Lung (tissue), 12 donors: ENCODE measurements around the gene ALDH18A1. TPM values are rescaled to one million over a fixed set of nuclear protein-coding genes. Genes with fewer than 3 reads are reported as not detected.

Source experiments
- ATAC-seq: fragments of 200-7000 bp; cut with Tn5 transposase; one replicate; pipeline ENCODE4 v1.9.1; 2020; ENCODE audit warnings: moderate number of reproducible peaks; ENCODE audit not compliant: insufficient read depth, low FRiP score
- DNase-seq, 3 donors: peaks; one replicate each; pipeline ENCODE4 v3.0.0-alpha.2; 2013 to 2017
- H3K27ac ChIP-seq, 2 donors: one replicate each; pipeline ENCODE4 v1.5.1; 2013; ENCODE audit warnings: mild to moderate bottlenecking in 2 of 2, moderate library complexity in 2 of 2, control low read depth in 1 of 2, inconsistent platforms in 1 of 2, low read depth in 1 of 2, low read length in 1 of 2
- H3K27me3 ChIP-seq, 3 donors: one replicate each; pipeline ENCODE4 v1.5.1; 2013; ENCODE audit warnings: low read length in 2 of 3; ENCODE audit not compliant: control insufficient read depth in 3 of 3, insufficient read depth in 3 of 3
- H3K36me3 ChIP-seq, 4 donors: one replicate each; pipeline ENCODE4 v1.5.1; 2013; ENCODE audit warnings: low read length in 4 of 4, mild to moderate bottlenecking in 1 of 4, moderate library complexity in 1 of 4; ENCODE audit not compliant: control insufficient read depth in 4 of 4, insufficient read depth in 4 of 4
- H3K4me1 ChIP-seq, 5 donors: one replicate each; pipeline ENCODE4 v1.5.1; 2013; ENCODE audit warnings: low read length in 5 of 5, mild to moderate bottlenecking in 2 of 5, moderate library complexity in 1 of 5; ENCODE audit not compliant: control insufficient read depth in 5 of 5, insufficient read depth in 5 of 5
- H3K4me3 ChIP-seq: one replicate; pipeline ENCODE4 v1.5.1; 2013; ENCODE audit warnings: mild to moderate bottlenecking, control low read depth, moderate library complexity
- H3K9ac ChIP-seq, 2 donors: one replicate each; pipeline ENCODE4 v1.5.1; 2013; ENCODE audit warnings: low read length in 2 of 2, control low read depth in 1 of 2; ENCODE audit not compliant: insufficient read depth in 1 of 2
- H3K9me3 ChIP-seq, 4 donors: one replicate each; pipeline ENCODE4 v1.5.1; 2013; ENCODE audit warnings: low read length in 3 of 4, mild to moderate bottlenecking in 1 of 4, moderate library complexity in 1 of 4; ENCODE audit not compliant: control insufficient read depth in 4 of 4, insufficient read depth in 3 of 4
- WGBS, 2 donors: extraction: QIAGEN DNeasy Blood & Tissue Kit; methylation state at CpG; one replicate each; pipeline ENCODE4 v1.1.7; 2013; 5-methylcytosine and 5-hydroxymethylcytosine counted together
- polyA plus RNA-seq, 2 donors: library from polyadenylated mRNA; stranded (reverse); fragments of 200-250 nt; gene quantifications; one replicate each; pipeline ENCODE4 v1.2.1, GENCODE V29; 2013
- total RNA-seq, 2 donors: library from RNA; depleted of rRNA in 1 of 2; stranded (reverse); fragments of >200 nt in 1 of 2; gene quantifications; one replicate each; pipeline ENCODE4 v1.2.1, GENCODE V29; 2014 to 2021
- TF ChIP-seq, protein P1 (sequence below): IDR thresholded peaks from 2 replicates; pipeline ENCODE4 v1.5.1; 2012; ENCODE audit warnings: mild to moderate bottlenecking; ENCODE audit errors: control extremely low read depth, extremely low read depth
- donor health status: control.
- donor health status: control.
- donor health status: Bipolar disorder and iron deficiency.
- donor health status: healthy.
- donor health status: DM: yes; HTN: yes; CAD: no.

The ALDH18A1 gene
- total and polyA plus RNA-seq, 4 donors = 12.6 to 44.5 (median 30.2) TPM

DNA sequence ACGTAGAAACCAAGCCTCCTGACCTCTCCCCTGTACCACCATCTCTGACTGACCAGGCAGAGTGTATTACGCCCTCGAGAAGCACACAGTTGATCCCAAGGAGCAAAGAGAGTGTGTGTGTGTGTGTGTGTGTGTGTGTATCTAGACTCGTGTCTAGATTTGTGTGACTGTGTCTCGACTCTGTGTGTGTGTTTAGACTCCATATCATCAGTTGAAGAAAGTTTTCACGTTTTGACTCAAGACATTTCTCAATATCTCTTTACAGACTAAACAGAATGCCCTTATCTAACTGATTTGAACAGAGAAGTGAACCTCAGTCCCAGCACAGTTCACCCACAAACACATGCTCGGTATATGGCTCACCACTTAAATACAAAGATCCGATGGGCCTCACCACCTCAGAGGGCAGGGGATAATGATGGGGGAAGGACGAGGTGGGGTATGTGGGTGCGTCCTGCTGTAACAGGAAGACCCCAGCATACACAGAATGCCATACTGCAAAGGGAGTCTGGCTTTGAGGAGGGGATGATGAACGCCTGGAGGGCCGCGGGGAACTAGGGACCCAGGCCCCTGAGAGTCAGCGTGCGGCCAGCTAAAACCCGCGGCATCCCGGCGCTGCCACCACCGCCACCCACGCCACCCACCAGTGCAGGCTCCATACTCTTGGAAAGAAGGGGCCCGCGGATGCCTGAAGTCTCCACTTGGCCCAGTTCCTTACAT is 780 bp downstream of the ALDH18A1 start:
- peak overlapping the region; percentile 30 to 55 for H3K27ac ChIP-seq
- TF ChIP-seq, protein P1, sequence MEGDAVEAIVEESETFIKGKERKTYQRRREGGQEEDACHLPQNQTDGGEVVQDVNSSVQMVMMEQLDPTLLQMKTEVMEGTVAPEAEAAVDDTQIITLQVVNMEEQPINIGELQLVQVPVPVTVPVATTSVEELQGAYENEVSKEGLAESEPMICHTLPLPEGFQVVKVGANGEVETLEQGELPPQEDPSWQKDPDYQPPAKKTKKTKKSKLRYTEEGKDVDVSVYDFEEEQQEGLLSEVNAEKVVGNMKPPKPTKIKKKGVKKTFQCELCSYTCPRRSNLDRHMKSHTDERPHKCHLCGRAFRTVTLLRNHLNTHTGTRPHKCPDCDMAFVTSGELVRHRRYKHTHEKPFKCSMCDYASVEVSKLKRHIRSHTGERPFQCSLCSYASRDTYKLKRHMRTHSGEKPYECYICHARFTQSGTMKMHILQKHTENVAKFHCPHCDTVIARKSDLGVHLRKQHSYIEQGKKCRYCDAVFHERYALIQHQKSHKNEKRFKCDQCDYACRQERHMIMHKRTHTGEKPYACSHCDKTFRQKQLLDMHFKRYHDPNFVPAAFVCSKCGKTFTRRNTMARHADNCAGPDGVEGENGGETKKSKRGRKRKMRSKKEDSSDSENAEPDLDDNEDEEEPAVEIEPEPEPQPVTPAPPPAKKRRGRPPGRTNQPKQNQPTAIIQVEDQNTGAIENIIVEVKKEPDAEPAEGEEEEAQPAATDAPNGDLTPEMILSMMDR = no peak
- H3K9ac ChIP-seq = peak overlapping the region; percentile 80 to 83
- H3K36me3 ChIP-seq = peaks cover 4 to 15% (median 9%) of the 10 kb centered on the region in 4 donors
- no peaks in the 10 kb centered on the region for H3K27me3 ChIP-seq
- DNase-seq (peak; percentile 17 to 32 (median 21)), ATAC-seq (no peak)
- 13 to 16% methylated on average over 19 to 23 of the region's 23 CpGs for WGBS, 2 donors
- H3K4me3 ChIP-seq = peak overlapping the region; percentile 76
- H3K4me1 ChIP-seq = peaks cover 0 to 12% (median 5%) of the 10 kb centered on the region in 5 donors
- H3K9me3 ChIP-seq = no peaks in the 10 kb centered on the region

DNA sequence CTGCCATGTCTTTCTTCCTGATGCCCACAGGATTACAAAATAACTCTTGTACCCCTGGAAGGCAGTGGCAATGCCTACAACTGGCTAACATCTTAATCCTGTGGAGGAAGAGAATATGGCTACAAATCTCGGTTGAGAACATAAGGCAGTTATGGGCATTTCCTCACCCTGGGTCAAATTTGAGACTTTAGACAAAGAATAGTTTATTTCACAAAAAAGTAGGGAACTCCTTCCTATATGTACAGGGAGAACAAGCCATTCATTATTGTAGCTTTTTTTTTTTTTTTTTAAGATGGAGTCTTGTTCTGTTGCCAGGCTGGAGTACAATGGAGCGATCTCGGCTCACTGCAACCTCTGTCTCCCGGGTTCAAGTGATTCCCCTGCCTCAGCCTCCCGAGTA is 2.6 kb downstream of the ALDH18A1 start:
- Histone ChIP-seq H3K4me1 (peaks cover 0 to 12% (median 5%) of the 10 kb centered on the region in 5 donors), H3K36me3 (peaks cover 4 to 20% (median 10%) of the 10 kb centered on the region in 4 donors), H3K4me3 (no peak overlapping the region), H3K27me3 (no peaks in the 10 kb centered on the region), H3K9me3 (no peaks in the 10 kb centered on the region), H3K27ac (no peak overlapping the region), H3K9ac (no peak overlapping the region)
- no peak for DNase-seq
- 90 to 93% methylated on average over 5 of the region's 5 CpGs for WGBS, 2 donors
- TF ChIP-seq, protein P1 = no peak
- no peak for ATAC-seq

DNA sequence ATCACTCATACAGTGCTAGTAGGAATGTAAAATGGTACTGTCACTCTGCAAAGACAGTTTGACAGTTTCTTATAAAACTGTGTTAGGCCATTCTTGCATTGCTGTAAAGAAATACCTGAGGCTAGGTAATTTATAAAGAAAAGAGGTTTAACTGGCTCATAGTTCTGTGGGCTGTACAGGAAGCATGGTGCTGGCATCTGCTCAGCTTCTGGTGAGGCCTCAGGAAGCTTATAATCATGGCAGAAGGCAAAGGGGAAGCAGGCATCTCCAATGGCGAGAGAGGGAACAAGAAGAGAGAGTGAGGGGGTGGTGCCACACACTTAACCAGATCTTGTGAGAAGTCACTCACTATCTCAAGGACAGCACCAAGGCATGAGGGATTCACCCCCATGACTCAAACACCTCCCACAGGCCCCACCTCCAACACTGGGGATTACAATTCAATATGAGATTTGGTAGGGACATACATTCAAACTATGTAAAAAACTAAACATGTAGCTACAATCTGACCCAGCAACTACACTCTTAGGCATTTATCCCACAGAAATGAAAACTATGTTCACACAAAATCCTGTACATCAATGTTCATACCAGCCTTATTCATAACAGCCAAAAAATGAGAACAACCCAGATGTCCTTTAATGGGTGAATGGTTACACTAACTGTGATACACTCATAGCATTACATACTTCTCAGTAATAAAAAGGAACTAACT is 5.0 kb downstream of the ALDH18A1 start:
- Histone ChIP-seq H3K27me3 (no peaks in the 10 kb centered on the region), H3K9ac (no peak overlapping the region), H3K4me1 (peaks cover 0 to 8% (median 5%) of the 10 kb centered on the region in 5 donors), H3K4me3 (no peak overlapping the region), H3K36me3 (peaks cover 7 to 24% (median 16%) of the 10 kb centered on the region in 4 donors), H3K9me3 (no peaks in the 10 kb centered on the region), H3K27ac (no peak overlapping the region)
- no peak for DNase-seq
- ATAC-seq = no peak
- WGBS, 2 donors = 89 to 96% methylated on average over 1 of the region's 1 CpG
- TF ChIP-seq, protein P1 = no peak
